Measurements from ENCODE around the gene TLL2. TPM values are rescaled to one million over a fixed set of nuclear protein-coding genes. Genes with fewer than 3 reads are reported as not detected.

TLL2 gene
- total and polyA plus RNA-seq, 12 donors, result 0.10 to 0.40 (median 0.13) TPM; not detected in 6

- intact Hi-C loops (cut with DNase I), result no loop called here
- WGBS, 4 donors, result 65 to 83% (median 75%) methylated on average over 1 of the region's 1 CpG
- peaks cover 9% of the 10 kb centered on the region for H3K27me3 ChIP-seq
- DNase-seq, result no peak
- H3K27ac ChIP-seq, result no peak overlapping the region
- no peaks in the 10 kb centered on the region for H3K36me3 ChIP-seq (replicated peaks in 1 of 2)
- peaks cover 0 to 9% (median 0%) of the 10 kb centered on the region in 3 donors for H3K9me3 ChIP-seq (replicated peaks in 1 of 3)
- TF ChIP-seq POLR2A (IDR thresholded peaks at IDR 0.05), result no peak
- no peak overlapping the region for H3K4me3 ChIP-seq
- H3K4me1 ChIP-seq (replicated peaks in 1 of 2), result no peaks in the 10 kb centered on the region
Observed at GRCh38 chr10:96346295-96346694, 167.4 kb downstream of the TLL2 start.

GRCh38 chr10:96345222-96345621 lies 168.5 kb downstream of the TLL2 start:
- Histone ChIP-seq H3K27ac (no peak overlapping the region), H3K4me3 (no peak overlapping the region), H3K36me3 (replicated peaks in 1 of 2) (no peaks in the 10 kb centered on the region), H3K27me3 (peaks cover 9% of the 10 kb centered on the region), H3K9me3 (replicated peaks in 1 of 3) (peaks cover 0 to 9% (median 0%) of the 10 kb centered on the region in 3 donors), H3K4me1 (replicated peaks in 1 of 2) (no peaks in the 10 kb centered on the region)
- TF ChIP-seq, protein P1, sequence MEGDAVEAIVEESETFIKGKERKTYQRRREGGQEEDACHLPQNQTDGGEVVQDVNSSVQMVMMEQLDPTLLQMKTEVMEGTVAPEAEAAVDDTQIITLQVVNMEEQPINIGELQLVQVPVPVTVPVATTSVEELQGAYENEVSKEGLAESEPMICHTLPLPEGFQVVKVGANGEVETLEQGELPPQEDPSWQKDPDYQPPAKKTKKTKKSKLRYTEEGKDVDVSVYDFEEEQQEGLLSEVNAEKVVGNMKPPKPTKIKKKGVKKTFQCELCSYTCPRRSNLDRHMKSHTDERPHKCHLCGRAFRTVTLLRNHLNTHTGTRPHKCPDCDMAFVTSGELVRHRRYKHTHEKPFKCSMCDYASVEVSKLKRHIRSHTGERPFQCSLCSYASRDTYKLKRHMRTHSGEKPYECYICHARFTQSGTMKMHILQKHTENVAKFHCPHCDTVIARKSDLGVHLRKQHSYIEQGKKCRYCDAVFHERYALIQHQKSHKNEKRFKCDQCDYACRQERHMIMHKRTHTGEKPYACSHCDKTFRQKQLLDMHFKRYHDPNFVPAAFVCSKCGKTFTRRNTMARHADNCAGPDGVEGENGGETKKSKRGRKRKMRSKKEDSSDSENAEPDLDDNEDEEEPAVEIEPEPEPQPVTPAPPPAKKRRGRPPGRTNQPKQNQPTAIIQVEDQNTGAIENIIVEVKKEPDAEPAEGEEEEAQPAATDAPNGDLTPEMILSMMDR (IDR thresholded peaks at IDR 0.05), result no peak
- TF ChIP-seq POLR2A (IDR thresholded peaks at IDR 0.05), result no peak
- intact Hi-C loops (cut with DNase I), result no loop called here
- 48 to 64% (median 52%) methylated on average over 2 of the region's 2 CpGs for WGBS, 4 donors
- no peak for DNase-seq

DNA sequence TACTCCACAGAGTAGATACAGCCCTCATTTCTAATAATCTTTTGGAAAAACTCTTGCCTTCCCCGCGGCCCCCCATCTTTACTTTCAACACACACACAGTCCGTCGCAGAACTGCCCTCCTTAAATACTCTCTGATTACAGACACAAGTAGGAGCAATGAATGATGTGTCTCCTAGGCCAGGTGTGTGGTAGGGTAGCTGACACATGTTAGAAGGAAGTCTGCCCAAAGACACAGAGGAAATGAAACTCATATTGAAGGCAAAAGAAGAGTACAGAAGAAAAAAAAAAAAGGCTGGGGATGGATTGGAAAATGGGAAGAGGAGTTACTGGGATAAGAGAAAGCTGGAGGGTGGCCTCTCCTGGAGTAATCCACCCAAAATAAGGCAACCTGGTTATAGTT lies 169.5 kb downstream of the TLL2 start:
- Histone ChIP-seq H3K36me3 (replicated peaks in 1 of 2) (no peaks in the 10 kb centered on the region), H3K4me3 (no peak overlapping the region), H3K27ac (no peak overlapping the region), H3K4me1 (replicated peaks in 1 of 2) (no peaks in the 10 kb centered on the region), H3K9me3 (replicated peaks in 1 of 3) (peaks cover 0 to 9% (median 0%) of the 10 kb centered on the region in 3 donors), H3K27me3 (peaks cover 5% of the 10 kb centered on the region)
- DNase-seq, result no peak
- TF ChIP-seq, protein P1 (IDR thresholded peaks at IDR 0.05), result no peak
- TF ChIP-seq POLR2A (IDR thresholded peaks at IDR 0.05), result no peak
- intact Hi-C loops (cut with DNase I), result no loop called here
- WGBS, 4 donors, result 92 to 95% (median 94%) methylated on average over 4 of the region's 4 CpGs

GRCh38 chr10:96342402-96342801 lies 171.3 kb downstream of the TLL2 start:
- no peaks in the 10 kb centered on the region for H3K36me3 ChIP-seq (replicated peaks in 1 of 2)
- H3K4me3 ChIP-seq, result no peak overlapping the region
- H3K27me3 ChIP-seq, result no peaks in the 10 kb centered on the region
- H3K27ac ChIP-seq, result no peak overlapping the region
- DNase-seq, result no peak
- intact Hi-C loops (cut with DNase I), result no loop called here
- 63 to 68% (median 64%) methylated on average over 4 of the region's 4 CpGs for WGBS, 4 donors
- peaks cover 0 to 9% (median 0%) of the 10 kb centered on the region in 3 donors for H3K9me3 ChIP-seq (replicated peaks in 1 of 3)
- no peak for TF ChIP-seq POLR2A (IDR thresholded peaks at IDR 0.05)
- H3K4me1 ChIP-seq (replicated peaks in 1 of 2), result no peaks in the 10 kb centered on the region

- DNase-seq, result no peak
- intact Hi-C loops (cut with DNase I), result no loop called here
- Histone ChIP-seq H3K9me3 (replicated peaks in 1 of 3) (peaks cover 0 to 4% (median 0%) of the 10 kb centered on the region in 3 donors), H3K27me3 (no peaks in the 10 kb centered on the region), H3K4me1 (replicated peaks in 1 of 2) (no peaks in the 10 kb centered on the region), H3K27ac (no peak overlapping the region), H3K36me3 (replicated peaks in 1 of 2) (no peaks in the 10 kb centered on the region), H3K4me3 (no peak overlapping the region)
- WGBS, 4 donors, result 67 to 77% (median 71%) methylated on average over 5 of the region's 5 CpGs
- TF ChIP-seq, protein P1 (IDR thresholded peaks at IDR 0.05), result no peak
- TF ChIP-seq POLR2A (IDR thresholded peaks at IDR 0.05), result no peak
Observed at GRCh38 chr10:96341219-96342182, 172.2 kb downstream of the TLL2 start.

Measured in adrenal gland (tissue), 12 donors.